Loucy (cell line): ENCODE data around the gene HSDL1.
"Not testable (repeated sequence)": the region's sequence is repeated elsewhere in the genome, so short reads cannot be mapped to it uniquely, and the experiment has no call there.

Source experiments
- H2AFZ ChIP-seq: fragments of 200-600 bp; sonication (generic); 2 replicates; pipeline ENCODE4 v1.6.0; 2016; ENCODE audit warnings: antibody characterized with exemption, mild to moderate bottlenecking, low read length, moderate library complexity
- H3F3A ChIP-seq: fragments of 200-600 bp; 2 replicates; pipeline ENCODE4 v1.6.0; 2016; ENCODE audit warnings: antibody characterized with exemption, low read depth, mild to moderate bottlenecking
- H3K27me3 ChIP-seq: fragments of 200-600 bp; sonication (generic); 2 replicates; pipeline ENCODE4 v1.6.1; 2014; ENCODE audit warnings: low read length, mild to moderate bottlenecking; ENCODE audit not compliant: insufficient read depth, poor library complexity, severe bottlenecking
- H3K36me3 ChIP-seq: fragments of 200-600 bp; sonication (generic); 2 replicates; pipeline ENCODE4 v1.6.1; 2016; ENCODE audit warnings: low read length; ENCODE audit not compliant: insufficient read depth
- H3K4me1 ChIP-seq: fragments of 200-600 bp; sonication (generic); 2 replicates; pipeline ENCODE4 v1.5.1; 2014; ENCODE audit warnings: low read length, mild to moderate bottlenecking; ENCODE audit not compliant: insufficient read depth, poor library complexity, severe bottlenecking
- H3K4me2 ChIP-seq: fragments of 200-600 bp; sonication (generic); 2 replicates; pipeline ENCODE4 v1.6.0; 2014; ENCODE audit warnings: antibody characterized with exemption, low read length, low read depth, mild to moderate bottlenecking; ENCODE audit not compliant: poor library complexity, severe bottlenecking
- H3K4me3 ChIP-seq: fragments of 200-600 bp; sonication (generic); 2 replicates; pipeline ENCODE4 v1.5.1; 2014; ENCODE audit warnings: low read length, mild to moderate bottlenecking, mixed read lengths; ENCODE audit not compliant: poor library complexity, severe bottlenecking
- H3K79me2 ChIP-seq: fragments of 200-600 bp; sonication (generic); 2 replicates; pipeline ENCODE4 v1.6.1; 2014; ENCODE audit warnings: low read length; ENCODE audit not compliant: insufficient read depth
- H3K9ac ChIP-seq: fragments of 200-600 bp; sonication (generic); 2 replicates; pipeline ENCODE4 v1.6.0; 2014; ENCODE audit warnings: mild to moderate bottlenecking, low read depth, low read length, moderate library complexity; ENCODE audit not compliant: poor library complexity, severe bottlenecking
- H3K9me2 ChIP-seq: fragments of 200-600 bp; sonication (generic); replicated peaks from 2 replicates; pipeline ENCODE4 v1.6.1; 2016; ENCODE audit warnings: low read depth, low read length, mixed read lengths
- H3K9me3 ChIP-seq: fragments of 200-600 bp; sonication (generic); 2 replicates; pipeline ENCODE4 v1.6.1; 2014; ENCODE audit warnings: mild to moderate bottlenecking, antibody characterized with exemption, low read length, low read depth; ENCODE audit not compliant: insufficient read depth
- H4K20me1 ChIP-seq: fragments of 200-600 bp; sonication (generic); 2 replicates; pipeline ENCODE4 v1.6.0; 2014; ENCODE audit warnings: antibody characterized with exemption, low read length, mild to moderate bottlenecking; ENCODE audit not compliant: insufficient read depth, poor library complexity, severe bottlenecking
- EZH2phosphoT487 ChIP-seq: fragments of 200-600 bp; IDR thresholded peaks from 2 replicates; pipeline ENCODE4 v1.6.1; 2018; ENCODE audit warnings: antibody characterized with exemption, mild to moderate bottlenecking, moderate library complexity, borderline replicate concordance
- TF ChIP-seq, protein P1 (sequence below): fragments of 200-600 bp; sonication (generic); conservative IDR thresholded peaks from 2 replicates; pipeline ENCODE4 v1.5.1; 2014; ENCODE audit warnings: mild to moderate bottlenecking, antibody characterized with exemption, low read length

Gene HSDL1

DNA sequence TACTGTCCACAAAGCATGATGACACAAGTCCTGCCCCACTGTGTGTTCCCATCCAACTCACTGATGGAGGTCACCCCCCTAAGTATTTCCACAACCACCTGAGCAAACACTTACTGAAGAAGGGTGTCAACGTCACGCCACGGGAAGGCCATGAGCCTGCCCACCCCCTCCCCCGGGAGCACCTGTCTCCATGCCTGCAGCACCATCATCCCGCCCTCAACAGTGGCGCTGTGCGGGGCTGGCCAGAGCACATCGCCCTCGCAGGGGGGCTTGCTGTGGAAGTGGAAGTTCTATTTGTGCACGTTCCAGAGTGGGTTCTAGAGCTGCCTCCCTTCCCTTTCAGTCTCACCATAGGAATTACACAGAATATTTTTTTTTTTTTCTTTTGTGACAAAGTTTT, 24.0 kb downstream of the HSDL1 start:
- Histone ChIP-seq H3K4me2 (no peak overlapping the region), H3K36me3 (peaks cover 37% of the 10 kb centered on the region), H3K27me3 (no peaks in the 10 kb centered on the region), H3F3A (0 out of 2 replicates have a peak, but pooled peaks cover 4% of the 10 kb centered on the region), H3K9me2 (no peaks in the 10 kb centered on the region), H3K9me3 (no peaks in the 10 kb centered on the region), H3K9ac (no peak overlapping the region), H3K4me3 (no peak overlapping the region), H4K20me1 (peaks cover 5% of the 10 kb centered on the region), H3K4me1 (peaks cover 6% of the 10 kb centered on the region), H2AFZ (no peak overlapping the region), H3K79me2 (peaks cover 13% of the 10 kb centered on the region)
- TF ChIP-seq EZH2phosphoT487: no peak
- TF ChIP-seq, protein P1, sequence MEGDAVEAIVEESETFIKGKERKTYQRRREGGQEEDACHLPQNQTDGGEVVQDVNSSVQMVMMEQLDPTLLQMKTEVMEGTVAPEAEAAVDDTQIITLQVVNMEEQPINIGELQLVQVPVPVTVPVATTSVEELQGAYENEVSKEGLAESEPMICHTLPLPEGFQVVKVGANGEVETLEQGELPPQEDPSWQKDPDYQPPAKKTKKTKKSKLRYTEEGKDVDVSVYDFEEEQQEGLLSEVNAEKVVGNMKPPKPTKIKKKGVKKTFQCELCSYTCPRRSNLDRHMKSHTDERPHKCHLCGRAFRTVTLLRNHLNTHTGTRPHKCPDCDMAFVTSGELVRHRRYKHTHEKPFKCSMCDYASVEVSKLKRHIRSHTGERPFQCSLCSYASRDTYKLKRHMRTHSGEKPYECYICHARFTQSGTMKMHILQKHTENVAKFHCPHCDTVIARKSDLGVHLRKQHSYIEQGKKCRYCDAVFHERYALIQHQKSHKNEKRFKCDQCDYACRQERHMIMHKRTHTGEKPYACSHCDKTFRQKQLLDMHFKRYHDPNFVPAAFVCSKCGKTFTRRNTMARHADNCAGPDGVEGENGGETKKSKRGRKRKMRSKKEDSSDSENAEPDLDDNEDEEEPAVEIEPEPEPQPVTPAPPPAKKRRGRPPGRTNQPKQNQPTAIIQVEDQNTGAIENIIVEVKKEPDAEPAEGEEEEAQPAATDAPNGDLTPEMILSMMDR: no peak

DNA sequence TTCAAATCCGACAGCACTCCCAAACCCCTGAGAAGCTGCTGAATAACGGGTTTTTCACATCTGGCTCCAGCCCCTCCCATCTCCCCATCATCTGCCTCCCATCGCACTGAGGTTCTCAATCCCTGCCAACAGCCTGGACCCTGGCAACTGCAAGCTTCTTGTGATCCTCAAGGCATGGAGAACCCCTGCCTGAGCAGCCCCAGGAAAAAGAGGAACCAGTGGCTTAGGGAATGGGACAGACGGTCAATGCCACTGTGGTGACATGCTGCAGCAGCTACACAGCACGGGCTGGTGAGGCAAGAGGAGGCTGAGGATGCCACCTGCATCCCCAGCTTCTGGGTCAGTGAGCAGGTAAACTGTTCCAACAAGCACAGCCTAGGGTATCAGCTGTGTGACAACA, 25.0 kb downstream of the HSDL1 start:
- Histone ChIP-seq H4K20me1 (peaks cover 15% of the 10 kb centered on the region), H3K27me3 (no peaks in the 10 kb centered on the region), H3K9ac (no peak overlapping the region), H2AFZ (no peak overlapping the region), H3K4me3 (no peak overlapping the region), H3K4me2 (no peak overlapping the region), H3F3A (0 out of 2 replicates have a peak, but pooled peaks cover 4% of the 10 kb centered on the region), H3K36me3 (peaks cover 31% of the 10 kb centered on the region), H3K4me1 (peaks cover 13% of the 10 kb centered on the region), H3K9me3 (no peaks in the 10 kb centered on the region), H3K79me2 (peaks cover 23% of the 10 kb centered on the region), H3K9me2 (no peaks in the 10 kb centered on the region)
- no peak for TF ChIP-seq EZH2phosphoT487
- TF ChIP-seq, protein P1: no peak

DNA sequence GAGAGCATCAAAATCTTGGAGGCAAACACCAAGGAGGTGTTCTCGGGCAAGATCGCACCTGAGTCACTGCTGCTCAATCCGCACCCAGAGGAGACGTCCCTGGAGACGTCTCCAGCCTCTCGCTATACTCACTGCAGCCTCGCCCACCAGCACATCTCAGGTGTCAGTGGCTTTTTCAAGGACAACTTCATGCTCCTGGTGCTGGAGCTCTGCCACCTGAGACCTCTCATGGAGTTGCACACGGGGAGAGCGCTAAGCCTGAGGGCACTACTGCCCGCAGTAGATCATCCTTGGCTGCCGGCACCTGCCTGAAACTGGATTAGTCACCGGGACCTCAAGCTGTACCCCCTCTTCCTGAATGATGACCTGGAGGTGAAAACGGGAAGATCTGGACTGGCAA, 25.6 kb downstream of the HSDL1 start:
- Histone ChIP-seq H4K20me1 (peaks cover 18% of the 10 kb centered on the region), H3K4me3 (no peak overlapping the region), H3K36me3 (peaks cover 28% of the 10 kb centered on the region), H3K4me2 (no peak overlapping the region), H3F3A (0 out of 2 replicates have a peak, but pooled peaks cover 4% of the 10 kb centered on the region), H3K9me3 (no peaks in the 10 kb centered on the region), H3K27me3 (no peaks in the 10 kb centered on the region), H3K4me1 (peaks cover 18% of the 10 kb centered on the region), H3K79me2 (peaks cover 30% of the 10 kb centered on the region), H3K9me2 (no peaks in the 10 kb centered on the region), H3K9ac (no peak overlapping the region), H2AFZ (no peak overlapping the region)
- TF ChIP-seq, protein P1: no peak
- TF ChIP-seq EZH2phosphoT487: no peak

DNA sequence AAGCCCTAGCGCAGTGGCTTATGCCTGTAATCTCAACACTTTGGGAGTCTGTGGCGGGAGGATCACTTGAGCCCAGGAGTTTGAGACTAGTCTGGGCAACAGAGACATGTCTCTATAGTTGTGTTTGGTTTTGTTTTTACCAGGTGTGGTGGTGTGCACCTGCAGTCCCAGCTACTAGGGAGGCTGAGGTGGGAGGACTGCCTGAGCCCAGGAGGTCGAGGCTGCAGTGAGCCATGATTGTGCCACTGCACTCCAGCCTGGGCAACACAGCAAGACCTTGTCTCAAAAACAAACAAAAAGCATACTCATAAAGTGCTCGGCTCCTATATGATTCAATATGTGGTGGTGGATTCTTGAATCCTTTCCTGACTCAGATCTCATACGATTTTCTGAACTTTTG, 26.7 kb downstream of the HSDL1 start:
- H3K4me2 ChIP-seq: peak overlapping the region; percentile 85
- peaks cover 23% of the 10 kb centered on the region for H4K20me1 ChIP-seq

More for the DNA sequence above, 26.7 kb downstream of the HSDL1 start:
- not testable (repeated sequence) for H3K4me3 ChIP-seq, H3K9me3 ChIP-seq, H3F3A ChIP-seq, H3K9me2 ChIP-seq, H3K27me3 ChIP-seq, H2AFZ ChIP-seq, H3K9ac ChIP-seq
- Histone ChIP-seq H3K36me3 (peaks cover 18% of the 10 kb centered on the region; the same call in 1 of the 2 replicates), H3K79me2 (peaks cover 40% of the 10 kb centered on the region), H3K4me1 (peaks cover 26% of the 10 kb centered on the region)
